Activated T-cell treated with anti-CD3 and anti-CD28 coated beads, Interleukin-2, amount 50 U/mL, for 1 hour (primary cell): ENCODE measurements around the gene PLPP7.
"Not testable (repeated sequence)": the region's sequence is repeated elsewhere in the genome, so short reads cannot be mapped to it uniquely, and the experiment has no call there.

ENCODE experiments used
- DNase-seq: peaks from one replicate; pipeline ENCODE4 v3.0.0-alpha.2; 2020

The PLPP7 gene

GRCh38 chr9:131289301-131290035 is at the start of gene PLPP7:
Gene PLPP7, plus strand, starts transcription at chr9:131289723. Its CDS starts 275 bp downstream, at chr9:131289998.
- no peak for DNase-seq

GRCh38 chr9:131240047-131240921 is 49.2 kb upstream of the PLPP7 start:
- DNase-seq: no peak

DNA sequence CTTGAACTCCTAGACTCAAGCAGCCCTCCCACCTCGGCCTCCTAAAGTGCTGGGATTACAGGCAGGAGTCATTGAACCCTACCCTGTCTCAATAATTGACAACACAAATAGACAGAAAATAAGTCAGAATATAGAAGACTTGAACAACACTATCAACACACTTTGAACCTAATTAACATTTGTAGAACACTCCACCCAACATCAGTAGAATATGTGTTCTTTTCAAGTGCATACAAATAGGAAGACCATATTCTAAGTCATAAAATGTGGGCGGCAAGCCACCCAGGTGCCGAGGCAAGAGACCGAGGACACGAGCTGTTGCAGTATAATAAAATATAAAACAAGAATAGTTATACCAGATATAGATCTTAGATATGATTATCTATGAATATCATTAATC is 45.2 kb upstream of the PLPP7 start:
- DNase-seq: not testable (repeated sequence)

DNA sequence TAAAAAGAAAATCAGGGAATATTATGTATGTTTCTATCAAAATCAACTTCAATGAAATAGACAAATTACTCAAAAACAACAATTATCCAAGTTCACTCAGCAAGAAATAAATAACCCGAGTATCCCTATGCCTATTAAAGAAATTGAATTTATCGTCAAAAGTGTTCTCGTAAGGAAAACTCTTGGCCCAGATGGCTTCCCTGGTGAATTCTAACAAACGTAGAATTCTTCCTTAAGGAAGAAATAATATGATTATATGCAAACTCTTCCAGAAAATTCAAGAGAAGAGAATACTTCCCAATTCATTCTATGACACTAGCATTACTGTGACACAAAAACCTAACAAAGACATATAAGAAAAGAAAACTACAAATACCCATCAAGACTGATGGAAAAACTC is 42.9 kb upstream of the PLPP7 start:
- DNase-seq: no peak

- no peak for DNase-seq
Measured at GRCh38 chr9:131252120-131252519, 37.4 kb upstream of the PLPP7 start.

DNA sequence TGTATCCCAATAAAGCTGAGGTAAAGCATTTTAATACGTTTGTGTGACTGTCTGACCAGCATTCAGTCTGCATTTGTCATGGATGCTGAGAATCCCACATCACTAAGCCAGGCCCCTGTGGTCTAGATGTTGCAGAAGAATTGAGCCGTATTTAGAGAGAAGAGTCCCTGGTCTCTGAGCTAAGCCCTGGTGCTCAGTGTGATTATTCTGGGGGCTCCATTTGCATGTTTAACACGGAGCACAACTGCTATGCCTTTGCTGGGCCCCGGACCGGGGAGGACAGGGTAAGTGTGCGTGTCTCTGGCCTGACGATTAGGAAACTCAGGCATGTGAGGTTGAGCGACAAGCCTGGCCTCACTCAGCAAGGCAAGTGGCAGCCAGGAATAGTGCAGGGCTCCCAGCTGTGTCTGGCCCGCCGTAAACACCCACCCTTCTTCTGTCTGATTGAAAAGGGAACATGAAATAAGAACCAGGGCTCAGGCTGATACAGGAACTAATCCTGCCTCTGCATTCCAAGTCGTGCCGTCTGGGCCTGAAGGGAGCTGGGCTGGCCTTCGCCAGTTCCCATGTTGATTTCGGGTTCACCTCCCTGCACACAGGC is 35.5 kb upstream of the PLPP7 start:
- no peak for DNase-seq

GRCh38 chr9:131254626-131255025 is 34.9 kb upstream of the PLPP7 start:
- no peak for DNase-seq

DNA sequence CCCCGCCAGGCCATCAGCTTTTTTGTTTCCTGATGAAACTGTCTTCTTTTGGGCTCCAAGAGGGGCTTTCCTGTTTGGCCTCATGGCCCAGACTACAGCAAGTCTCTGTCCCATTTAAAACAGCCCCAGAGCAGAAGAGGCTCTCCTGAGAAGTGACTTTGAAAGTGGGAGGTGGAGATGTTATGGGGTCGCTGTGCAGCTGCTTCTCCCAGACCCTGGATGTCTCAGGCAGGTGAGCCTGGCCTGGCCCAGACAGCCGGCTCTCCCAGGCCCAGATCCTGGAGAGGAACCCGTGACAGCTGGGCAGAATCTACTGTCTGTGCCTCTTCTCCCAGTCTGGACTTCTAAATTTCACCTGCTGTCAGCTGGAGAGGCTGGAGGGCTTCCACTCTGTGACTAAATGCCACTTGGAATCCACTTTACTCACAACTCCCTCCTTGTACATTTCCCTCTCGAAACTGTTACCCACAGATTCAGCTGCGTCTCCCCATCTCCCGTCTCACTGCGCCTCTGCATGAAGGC is 33.8 kb upstream of the PLPP7 start:
- no peak for DNase-seq

DNA sequence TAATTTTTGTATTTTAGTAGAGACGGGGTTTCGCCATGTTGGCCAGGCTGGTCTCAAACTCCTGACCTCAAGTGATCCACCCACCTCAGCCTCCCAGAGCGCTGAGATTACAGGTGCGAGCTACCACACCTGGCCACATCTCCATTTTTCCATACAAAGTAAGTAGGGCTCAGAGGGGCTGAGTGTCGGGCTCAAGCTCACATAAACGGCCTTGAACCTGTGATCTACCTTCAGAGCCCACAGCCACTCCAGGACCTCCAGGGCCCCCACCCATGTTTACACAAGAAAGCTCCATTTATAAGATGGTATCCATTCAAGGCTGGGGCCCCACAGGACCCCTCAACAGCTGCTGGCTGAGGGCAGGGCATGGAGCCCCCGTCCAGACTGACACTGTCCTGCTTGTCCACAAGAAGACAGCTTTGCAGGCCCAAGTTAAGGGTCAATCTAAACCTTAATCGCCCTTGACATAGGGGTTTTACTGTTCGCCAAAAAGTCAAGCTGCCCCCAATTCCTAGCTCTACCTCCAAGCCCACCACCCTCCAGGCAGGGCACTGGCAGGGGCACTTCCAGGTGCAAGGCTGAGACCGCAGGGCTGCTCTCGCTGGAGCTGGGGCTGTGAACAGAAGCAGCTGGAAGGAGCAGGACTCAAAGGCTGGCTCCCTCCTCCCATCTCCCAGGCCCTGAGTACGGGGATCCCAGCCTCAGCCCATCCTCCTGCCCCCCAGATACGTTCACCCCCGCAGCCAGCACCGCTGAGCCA is 32.1 kb upstream of the PLPP7 start:
- no peak for DNase-seq

DNA sequence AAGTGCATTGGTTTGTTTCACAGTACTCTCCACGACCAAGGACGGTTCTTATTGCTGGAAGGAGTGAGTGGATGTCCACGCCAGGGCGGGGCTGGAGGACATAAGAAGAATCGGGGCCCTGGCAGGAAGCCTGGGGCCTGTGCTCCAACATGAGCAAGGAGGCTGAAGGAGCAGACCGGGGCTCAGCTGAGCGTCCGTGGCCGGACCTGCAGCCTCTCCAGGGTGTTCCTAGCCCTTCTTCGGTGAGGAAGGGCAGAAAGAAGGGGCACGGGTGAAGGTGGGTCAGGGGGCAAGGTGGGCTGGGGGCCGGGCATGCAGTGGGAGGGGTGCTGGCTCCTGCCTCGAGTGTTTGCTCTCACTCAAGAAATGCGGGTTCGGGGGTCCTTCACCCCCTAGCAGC is 31.3 kb upstream of the PLPP7 start:
- DNase-seq: no peak

- DNase-seq: no peak
Measured at GRCh38 chr9:131258698-131259431, 30.7 kb upstream of the PLPP7 start.

GRCh38 chr9:131259432-131259898 is 30.1 kb upstream of the PLPP7 start:
- no peak for DNase-seq

DNA sequence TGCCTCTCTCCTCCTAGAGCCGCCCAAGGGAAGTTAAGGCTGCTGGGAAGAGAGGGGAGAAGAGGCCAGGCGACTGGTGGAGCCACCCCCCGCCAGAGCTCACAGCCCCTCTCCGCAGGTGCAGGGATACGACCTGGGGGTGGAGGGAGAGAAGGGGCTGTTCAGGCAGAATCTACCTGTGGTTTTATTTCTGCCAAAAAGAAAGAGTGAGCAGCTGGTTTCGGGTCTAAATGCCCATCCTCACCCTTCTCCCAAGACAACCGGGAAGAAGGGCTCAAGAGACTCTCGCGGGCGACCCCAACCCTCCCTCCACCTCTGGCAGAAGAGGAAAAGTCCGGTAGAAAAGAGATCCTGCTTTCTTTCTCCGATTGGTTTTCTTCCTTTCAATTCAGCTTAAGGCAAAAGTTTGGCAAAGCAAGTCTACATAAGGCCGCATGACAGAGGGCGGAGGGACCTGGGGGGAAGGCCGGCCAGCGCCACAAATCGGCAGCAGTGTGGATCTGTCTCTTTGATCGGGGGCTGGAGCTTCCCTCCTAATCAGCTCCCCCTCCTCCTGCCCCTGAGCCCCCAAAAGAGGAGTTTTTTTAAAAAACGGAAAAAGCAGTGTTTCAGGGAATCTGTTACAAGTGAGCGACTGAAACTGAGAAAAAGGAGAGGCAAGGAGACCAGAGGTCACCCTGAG is 29.5 kb upstream of the PLPP7 start:
- no peak for DNase-seq

DNA sequence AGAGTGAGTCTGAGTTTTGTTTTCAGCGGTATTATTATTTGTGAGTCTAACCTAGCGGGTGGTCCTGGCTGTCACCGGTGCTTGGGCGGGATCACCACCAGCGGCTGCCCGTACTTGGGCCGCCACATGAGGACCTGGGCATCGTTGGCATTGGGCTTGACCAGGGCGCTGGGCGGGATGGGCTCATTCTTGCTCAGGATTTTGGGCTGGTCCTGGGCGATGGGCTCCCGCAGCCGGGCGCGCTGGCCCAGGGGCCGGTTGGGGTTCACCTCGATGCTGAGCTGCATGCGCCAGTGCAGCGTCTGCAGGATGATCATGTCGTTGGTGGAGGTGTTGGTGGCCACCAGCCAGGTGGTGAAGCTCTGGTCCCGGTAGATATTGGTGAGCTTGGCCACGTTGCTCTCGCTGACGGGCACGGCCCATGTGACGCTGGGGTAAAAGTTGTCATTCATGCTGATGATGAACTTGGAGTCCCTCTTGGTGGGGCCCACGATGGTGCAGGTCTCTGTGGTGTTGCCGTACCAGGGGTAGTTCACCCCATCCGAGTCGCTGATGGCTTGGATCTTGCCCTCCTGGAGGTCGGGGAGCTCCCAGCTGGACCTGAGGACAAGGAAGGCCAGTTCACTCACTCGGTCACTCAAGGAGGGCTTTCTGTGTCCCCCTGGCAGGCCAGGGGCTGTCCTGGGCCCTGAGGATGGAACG is 28.6 kb upstream of the PLPP7 start:
- no peak for DNase-seq

DNA sequence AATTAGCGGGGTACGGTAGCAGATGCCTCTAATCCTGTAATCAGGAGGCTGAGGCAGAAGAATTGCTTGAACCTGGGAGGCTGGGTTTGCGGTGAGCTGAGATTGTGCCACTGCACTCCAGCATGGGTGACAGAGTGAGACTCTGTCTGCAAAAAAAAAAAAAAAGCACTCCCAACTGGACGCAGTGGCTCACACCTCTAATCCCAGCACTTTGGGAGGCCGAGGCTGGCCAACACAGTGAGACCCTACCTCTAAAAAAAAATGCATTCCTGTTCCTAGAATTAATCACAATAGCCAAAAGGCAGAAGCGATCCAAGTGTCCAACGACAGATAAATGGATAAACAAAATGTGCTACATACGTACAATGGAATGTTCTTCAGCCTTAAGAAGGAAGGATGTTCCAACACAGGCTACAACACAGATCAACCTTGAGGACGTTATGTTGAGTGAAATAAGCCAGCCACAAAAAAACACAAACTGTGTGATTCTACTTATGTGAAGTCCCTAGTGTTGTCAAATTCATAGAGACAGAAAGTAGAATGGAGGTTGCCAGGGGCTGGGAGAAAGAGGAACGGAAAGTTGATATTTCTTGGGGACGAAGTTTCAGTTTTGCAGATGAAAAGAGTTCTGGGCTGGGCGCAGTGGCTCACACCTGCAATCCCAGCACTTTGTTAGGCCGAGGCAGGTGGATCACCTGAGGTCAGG is 27.0 kb upstream of the PLPP7 start:
- DNase-seq: no peak

GRCh38 chr9:131263033-131263343 is 26.5 kb upstream of the PLPP7 start:
- DNase-seq: not testable (repeated sequence)

- DNase-seq: no peak
Measured at GRCh38 chr9:131263701-131264100, 25.8 kb upstream of the PLPP7 start.

- peak; percentile 67 for DNase-seq
Measured at GRCh38 chr9:131264231-131264630, 25.3 kb upstream of the PLPP7 start.

DNA sequence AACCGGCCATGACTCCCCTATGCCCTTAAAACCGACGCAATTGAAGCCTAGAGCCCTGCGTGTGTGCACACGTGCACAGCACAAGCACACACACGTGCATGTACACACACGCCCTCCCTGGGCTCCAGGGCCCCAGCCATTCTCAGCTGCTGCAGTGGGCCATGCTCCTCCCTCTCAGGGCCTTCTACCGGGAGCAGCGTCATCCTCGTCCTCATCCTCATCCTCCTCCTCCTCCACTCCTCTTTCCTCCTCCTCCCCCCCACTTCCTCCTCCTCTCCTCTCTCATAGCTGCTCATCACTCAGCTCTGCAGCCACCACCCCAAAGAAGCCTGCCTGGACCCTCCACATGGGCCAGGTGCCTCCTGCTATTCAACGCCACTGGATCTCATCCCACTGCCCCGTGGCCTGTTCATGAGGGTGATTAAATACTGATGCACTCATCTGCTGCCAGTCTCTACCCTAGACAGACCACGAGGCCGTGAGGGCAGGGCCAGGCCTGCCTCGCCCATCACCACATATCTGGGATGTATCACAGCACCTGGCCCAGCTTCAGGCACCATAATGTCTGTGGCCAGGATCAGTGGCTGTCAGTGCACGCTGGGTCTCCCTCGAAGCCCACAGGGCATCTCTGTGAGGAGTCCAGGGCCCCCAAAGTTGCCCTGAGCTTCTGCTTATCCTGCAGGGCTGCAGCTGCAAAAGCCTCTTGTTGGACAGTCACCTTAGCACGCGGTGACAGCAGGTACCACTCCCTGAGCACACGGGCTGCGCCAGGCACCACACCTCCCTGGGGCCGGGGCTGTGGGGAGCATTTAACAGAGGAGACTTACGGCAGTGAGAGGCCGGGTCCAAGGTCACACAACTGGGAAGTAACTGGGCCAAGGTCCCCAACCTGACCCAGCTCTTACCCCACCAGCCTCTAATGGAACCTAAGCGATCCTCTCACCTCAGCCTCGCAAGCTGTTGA is 23.0 kb upstream of the PLPP7 start:
- peak; percentile 45 for DNase-seq
